NCI-H2171 treated with DMSO at 0.1 percent for 48 hours (cell line): ENCODE data around the gene CD27.
"Not testable (repeated sequence)": the region's sequence is repeated elsewhere in the genome, so short reads cannot be mapped to it uniquely, and the experiment has no call there.

Source experiments
- DNase-seq: peaks from one replicate; lab custom pipeline; 2025; lab: John Stamatoyannopoulos, UW

CD27 gene

GRCh38 chr12:6488240-6488639 is 43.5 kb downstream of the CD27 start:
- no peak for DNase-seq

GRCh38 chr12:6489449-6489848 is 44.7 kb downstream of the CD27 start:
- DNase-seq, result no peak

- DNase-seq, result not testable (repeated sequence)
Measured at GRCh38 chr12:6490673-6491072, 45.9 kb downstream of the CD27 start.

GRCh38 chr12:6492838-6493496 is 48.2 kb downstream of the CD27 start, which contains the start of gene MRPL51:
Gene MRPL51, minus strand, starts transcription at chr12:6493262. Its CDS starts 126 bp downstream, at chr12:6493136.
- peak; percentile 100 for DNase-seq

GRCh38 chr12:6493497-6494257 is 48.9 kb downstream of the CD27 start, which contains the start of gene NCAPD2:
Gene NCAPD2, plus strand, starts transcription at chr12:6494102. Its CDS starts 997 bp downstream, at chr12:6495099.
- peak; percentile 100 for DNase-seq

- no peak for DNase-seq
Measured at GRCh38 chr12:6494258-6494743, 49.5 kb downstream of the CD27 start.

- no peak for DNase-seq
Measured at GRCh38 chr12:6494968-6495367, 50.2 kb downstream of the CD27 start.

- not testable (repeated sequence) for DNase-seq
Measured at GRCh38 chr12:6497291-6497690, 52.5 kb downstream of the CD27 start.

GRCh38 chr12:6500466-6500865 is 55.7 kb downstream of the CD27 start:
- DNase-seq, result no peak
